ENCODE measurements around the gene NPM3.

Gene NPM3

DNA sequence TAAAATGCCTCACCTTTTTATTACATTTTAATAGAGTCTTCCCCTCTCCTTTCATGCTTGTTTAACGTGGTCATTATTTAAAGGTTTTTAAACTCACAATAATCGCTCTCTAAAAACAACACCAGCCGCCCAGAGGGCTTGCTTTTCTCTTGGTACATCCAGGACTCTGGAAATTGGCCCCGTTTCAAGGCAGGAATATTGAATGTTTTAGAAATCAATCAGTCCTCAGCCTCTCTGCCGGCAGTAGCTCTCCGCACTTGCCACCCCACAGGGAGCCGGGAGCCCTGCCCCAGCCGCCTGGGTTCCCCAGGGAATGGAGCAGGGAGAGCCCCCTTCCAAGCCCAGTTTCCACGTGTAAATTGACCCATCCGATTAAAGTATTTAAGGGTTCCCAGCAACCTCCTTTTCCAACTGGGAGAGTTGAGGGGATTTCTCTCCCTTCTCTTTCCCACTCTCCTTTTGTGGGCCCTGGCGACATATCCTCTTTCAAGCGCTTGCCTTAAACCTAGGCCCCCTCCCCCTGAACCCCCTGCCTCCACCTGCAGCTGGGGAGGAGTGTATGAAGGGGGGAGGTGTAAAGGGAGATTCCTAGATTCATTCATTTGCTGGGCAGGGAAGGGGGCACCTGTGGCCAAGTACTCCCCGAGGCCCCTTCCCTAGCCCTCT lies 9.2 kb downstream of the NPM3 start:
- DNase-seq: no peak

- DNase-seq: no peak
Measured at GRCh38 chr10:101772895-101773761, 10.1 kb downstream of the NPM3 start.

DNA sequence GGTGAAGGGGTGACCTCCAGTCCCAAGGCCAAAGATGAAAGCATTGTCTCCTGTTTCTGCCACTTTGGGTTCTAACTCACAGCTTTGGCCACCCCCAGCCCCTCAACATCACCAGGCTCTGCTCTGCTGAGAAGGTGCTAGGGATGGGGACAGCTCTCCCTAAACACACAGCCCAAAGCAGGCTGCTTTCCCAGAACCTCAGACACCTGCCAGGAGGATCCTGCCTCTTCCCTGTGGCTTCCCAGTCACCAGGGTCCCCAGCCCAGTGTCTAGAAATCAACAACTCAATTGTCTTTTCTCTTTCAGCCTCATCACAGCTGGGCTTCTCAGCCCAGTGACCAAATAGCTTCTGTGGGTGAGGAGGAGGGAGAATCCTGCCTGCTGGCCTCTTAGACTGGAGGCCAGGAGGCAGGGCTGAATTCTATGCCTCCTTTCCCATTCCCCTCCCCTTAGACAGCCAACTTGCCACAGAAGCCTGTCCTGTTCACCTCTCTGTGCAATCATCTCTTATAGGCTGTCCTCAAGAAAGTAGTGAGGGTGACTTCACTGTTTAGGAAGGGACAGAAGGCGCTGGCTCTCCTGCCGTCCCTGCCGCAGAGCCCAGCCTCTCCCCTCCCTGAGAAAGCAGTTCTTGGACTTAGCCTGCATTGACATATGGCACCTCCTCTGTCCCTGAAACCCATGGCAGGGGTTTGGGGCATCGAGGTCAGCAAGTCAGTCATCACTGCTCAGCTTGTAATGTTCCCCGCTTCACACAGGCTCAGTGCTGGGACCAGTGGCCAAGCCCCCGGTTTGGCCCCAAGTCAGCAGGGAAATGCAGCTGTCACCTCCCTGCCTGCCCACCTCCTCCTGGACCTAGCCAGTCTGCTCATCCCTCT lies 11.0 kb downstream of the NPM3 start:
- DNase-seq: no peak

DNA sequence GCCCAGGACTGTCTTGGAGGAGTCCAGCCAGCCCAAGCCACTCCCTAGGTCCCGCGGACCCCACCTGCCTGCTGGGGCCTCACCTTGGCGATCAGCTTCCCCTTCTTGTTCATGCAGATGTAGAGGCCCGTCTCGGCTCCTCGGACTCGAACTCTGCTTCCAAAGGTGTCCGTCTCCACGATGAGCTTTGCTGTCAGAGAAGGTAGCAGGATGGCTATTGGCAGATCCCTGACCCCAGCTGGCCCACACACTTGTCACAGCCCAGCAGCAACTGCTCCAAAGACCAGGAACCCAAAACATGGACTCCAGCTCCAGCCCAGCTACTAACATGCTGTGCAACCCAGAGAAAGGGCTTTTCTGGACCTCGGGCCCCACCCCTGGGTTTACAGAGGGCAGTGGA lies 11.9 kb downstream of the NPM3 start:
- no peak for DNase-seq

DNA sequence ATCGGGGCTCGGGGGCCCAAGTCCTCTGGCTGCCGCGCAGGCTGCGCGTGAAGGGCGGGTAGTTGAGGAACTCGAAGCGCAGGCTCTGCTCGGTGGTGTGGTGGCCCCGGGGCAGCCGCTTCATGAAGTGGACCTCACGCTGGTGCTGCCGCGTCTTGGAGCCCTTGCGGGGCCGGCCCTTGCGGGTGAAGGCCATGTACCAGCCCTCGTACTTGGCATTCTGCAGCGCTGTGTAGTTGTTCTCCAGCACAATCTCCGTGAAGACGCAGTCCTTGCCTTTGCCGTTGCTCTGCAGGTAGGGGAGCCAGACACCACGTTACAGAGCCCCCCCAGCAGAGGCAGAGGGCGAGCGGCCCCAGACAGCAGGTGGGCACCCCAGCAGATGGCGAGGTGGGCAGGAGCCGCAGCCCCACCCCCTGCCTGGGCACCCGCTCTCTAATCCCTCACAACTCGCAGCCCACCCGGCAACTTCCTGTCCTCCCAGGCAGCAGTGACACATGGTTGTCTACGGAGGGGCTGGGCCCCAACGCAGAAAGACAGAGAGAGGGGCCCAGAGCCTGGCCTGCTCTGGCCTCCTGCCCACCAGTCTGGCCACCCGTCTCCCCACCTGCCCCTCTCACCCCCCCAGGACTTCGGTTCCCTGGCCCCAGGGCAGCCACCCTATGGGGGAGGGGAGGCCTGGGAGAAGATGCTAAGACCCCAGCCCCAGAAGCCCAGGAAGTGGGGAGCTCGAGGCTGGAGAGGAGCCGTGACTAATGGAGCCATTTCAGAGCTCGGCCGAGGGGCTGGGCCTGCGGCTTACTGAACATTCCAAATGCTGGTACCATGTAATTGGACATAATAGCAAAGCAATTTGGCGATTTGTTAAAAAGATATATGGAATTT lies 12.7 kb downstream of the NPM3 start:
- DNase-seq: no peak

- DNase-seq: no peak
Measured at GRCh38 chr10:101769541-101770180, 13.6 kb downstream of the NPM3 start.

- DNase-seq: no peak
Measured at GRCh38 chr10:101768791-101769170, 14.5 kb downstream of the NPM3 start.

- no peak for DNase-seq
Measured at GRCh38 chr10:101767966-101768790, 15.1 kb downstream of the NPM3 start.

DNA sequence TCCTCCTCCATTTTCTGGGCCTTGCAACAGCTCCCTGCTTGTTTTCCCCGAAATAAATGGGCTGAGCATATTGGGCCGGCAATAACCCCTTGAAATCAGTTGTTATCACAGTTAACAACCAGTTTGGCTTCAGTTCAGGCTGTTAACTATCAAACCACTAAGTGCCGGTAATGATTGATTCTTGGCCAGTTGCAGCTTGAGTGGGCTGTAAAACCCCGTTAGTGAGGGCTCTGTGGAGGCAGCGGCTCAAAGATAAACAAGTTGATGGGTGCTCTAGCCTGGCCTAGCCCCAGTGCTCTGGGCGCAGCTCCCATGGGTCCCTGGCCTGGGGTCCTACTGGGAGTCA lies 15.7 kb downstream of the NPM3 start:
- DNase-seq: no peak

- no peak for DNase-seq
Measured at GRCh38 chr10:101766753-101767599, 16.3 kb downstream of the NPM3 start.

- no peak for DNase-seq
Measured at GRCh38 chr10:101766306-101766705, 16.9 kb downstream of the NPM3 start.

GRCh38 chr10:101763141-101763846 lies 20.0 kb downstream of the NPM3 start:
- no peak for DNase-seq

GRCh38 chr10:101762736-101763135 lies 20.5 kb downstream of the NPM3 start:
- no peak for DNase-seq

DNA sequence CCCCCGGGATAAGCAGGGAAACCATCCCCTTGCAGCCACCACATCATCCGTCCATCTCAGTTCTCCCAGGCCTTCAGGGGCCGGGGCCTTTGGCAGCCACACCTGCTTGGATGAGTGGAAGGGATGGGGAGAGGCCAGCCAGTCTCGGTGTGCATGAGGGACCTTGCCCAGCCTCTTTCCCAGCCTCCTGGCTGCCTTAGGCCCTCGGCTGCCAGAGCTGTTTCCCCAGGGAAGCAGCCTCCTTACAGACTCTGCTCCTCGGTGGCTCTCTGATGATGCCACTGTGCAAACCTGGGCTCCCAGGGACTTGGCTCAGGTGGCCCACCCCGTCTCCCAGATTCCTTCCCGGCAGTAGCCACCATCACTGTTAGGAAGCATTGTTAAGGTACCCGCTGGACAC lies 22.0 kb downstream of the NPM3 start:
- DNase-seq: no peak

DNA sequence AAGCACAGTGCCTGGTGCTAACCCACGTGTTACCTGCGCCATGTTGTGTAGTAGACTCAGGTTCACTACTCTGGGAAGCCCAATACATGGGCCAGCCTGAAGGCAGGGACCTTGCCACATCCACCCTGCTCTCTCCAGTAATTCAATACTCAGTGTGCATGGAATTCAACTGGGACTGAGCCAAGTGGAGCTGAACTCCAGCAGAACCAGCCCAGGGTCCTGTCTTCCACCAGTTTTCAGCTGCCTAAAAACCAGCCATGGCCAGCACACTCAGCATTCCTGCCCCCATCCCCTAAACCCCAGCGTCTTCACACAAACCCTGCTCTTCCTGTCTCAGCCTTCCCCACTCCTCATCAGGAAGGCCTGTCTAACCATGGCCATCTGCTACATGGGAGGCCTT lies 22.7 kb downstream of the NPM3 start:
- DNase-seq: no peak

DNA sequence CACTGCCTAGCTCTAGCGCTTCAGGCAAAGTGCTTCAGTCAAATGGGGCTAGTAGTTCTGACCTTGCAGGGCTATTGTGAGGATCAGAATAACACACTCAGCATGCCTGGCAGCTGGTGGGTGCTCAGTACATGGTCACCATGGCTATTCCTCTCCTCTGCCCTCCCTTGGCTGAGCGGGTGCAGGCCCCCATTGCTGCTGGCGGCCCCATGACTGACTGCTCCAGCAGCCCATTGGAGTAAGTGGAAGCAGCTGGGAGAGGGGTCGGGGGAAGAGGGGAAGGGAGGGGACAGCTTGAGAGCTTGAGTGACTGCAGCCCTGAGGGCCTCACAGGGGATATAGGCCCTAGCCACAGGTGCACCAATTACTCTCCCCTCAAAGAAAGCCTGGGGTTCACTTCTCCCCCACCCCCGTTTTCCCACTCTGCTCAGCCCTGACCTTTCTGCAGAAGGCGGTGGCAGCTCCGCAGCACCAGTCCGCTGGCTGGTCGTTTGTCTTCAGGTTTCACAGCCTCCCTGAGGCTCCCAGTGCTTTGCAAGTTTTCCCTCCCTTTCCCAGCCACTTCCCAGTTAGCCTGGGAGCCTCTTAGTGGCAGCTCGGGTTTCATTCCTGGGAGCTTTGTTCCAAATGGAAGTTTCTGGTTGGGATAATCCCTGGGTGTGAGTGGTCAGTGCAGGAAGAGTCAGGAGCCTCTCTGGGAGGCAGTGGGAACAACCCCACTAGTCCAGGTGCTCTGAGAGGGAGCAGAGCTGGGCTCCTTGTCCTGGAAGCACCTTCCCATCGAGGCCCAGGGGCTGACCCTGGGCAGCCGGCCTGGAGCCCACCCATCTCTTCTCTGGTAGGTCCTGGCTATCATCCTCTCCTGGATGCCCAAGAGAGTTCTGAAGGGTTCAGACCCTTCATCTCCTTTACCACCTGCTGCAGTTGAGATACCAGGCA lies 23.7 kb downstream of the NPM3 start:
- no peak for DNase-seq

- no peak for DNase-seq
Measured at GRCh38 chr10:101758858-101759257, 24.4 kb downstream of the NPM3 start.

DNA sequence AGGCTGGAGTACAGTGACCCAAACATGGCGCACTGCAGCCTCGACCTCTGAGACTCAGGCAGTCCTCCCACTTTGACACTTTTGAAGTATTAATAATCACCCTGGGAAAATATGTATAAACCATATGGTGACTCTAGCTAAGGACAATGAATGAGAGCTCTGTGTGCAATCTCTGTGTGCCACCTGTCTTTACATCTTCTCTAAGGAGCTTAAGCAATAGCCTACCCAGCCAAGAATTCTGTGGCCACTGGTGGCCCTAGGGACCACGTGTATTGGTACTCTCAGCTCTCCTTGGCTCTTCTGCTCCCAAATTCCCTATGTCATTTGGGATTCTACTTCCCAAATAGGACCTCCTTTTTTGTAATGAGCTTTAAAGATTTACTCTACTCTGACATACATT lies 31.0 kb downstream of the NPM3 start:
- DNase-seq: no peak
